ENCODE measurements around the gene ACAP3.

The ACAP3 gene

DNA sequence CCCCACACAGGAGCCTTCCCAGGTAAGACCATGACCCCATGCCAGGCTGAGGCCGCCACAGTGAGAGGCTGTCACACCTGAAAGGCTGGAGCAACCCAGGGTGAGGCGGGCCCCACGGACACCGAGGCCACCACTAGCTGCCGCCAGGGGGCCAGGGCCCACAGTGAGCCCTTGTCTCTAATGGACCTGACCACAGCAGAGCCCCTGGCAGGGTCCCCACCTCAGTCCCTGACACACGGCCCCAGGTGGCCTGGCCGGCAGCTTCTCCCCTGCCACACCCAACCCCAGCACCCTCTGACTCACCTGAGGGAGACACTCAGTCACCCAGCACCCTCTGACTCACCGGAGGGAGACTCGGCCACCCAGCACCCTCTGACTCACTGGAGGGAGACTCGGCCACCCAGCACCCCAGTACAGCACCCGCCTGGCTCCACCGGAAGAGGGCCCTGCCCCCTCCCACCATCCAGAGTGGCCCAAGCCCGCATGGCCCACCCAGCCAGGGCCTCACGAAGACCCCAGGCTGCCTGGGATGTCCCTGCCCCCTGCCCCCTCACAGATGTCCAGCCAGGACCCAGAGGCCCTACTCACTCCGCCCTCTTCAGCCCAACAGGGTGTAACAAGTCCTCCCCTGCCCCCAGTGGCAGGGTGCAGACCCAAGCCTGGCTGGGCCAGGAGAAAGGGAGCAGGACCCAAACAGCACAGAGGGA lies 37.1 kb upstream of the ACAP3 start:
- H3K4me3 ChIP-seq (ENCODE audit: low read depth, low read length): no peak overlapping the region

DNA sequence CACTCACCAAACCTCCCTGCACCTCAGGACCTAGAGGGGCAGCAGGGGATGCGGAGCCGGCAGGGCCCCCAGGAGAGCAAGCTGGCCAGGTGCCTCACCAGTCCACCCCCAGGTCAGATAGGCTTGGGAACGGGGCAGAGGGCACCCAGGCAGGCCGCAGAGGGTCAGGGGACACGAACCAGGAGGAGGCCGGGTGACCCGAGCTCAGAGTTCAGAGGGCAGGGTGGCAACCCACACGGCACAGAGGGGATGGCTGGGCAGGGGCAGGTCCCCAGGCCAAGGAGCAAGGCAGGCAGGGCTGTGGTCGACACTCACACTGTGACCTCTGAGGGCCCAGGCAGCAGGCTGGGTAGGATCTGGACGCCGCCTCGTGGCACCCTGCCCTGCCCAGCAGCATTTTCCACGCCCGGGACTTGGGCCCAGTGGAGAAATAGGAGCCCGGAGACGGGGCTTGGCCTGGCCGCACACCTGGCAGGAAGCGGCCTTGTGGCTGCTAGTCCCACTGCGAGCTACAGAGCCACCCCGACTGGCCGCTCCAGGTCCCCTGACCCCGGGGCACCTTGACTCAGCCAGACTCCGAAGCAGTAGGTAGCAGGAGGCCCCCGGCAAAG lies 36.2 kb upstream of the ACAP3 start:
- H3K4me3 ChIP-seq (ENCODE audit: low read depth, low read length): no peak overlapping the region

DNA sequence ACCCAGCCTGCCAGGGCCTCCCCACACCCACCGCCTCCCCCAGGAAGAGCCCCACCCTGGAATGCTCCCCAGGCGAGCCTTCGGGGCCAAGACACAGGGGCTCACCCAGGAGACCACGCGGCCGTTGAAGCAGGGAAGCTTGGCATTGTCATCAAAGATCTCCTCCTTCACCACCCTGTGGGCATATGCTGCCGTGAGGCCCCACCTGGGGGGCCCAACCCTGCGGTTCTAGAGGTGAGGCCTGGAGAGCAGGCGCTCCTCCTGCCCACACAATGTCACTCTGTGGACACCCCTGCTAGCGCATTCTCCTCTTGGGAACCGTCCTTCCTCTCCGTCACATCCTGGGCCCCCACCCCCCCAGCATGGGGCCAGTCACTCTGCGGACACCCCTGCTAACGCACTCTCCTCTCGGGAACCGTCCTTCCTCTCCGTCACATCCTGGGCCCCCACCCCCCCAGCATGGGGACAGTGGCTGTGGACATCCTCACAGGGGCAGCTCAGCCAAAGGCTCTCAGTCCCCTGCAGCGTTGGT lies 34.9 kb upstream of the ACAP3 start:
- H3K4me3 ChIP-seq (ENCODE audit: low read depth, low read length): no peak overlapping the region

GRCh38 chr1:1342061-1342562 lies 34.4 kb upstream of the ACAP3 start:
- no peak overlapping the region for H3K4me3 ChIP-seq (ENCODE audit: low read depth, low read length)

GRCh38 chr1:1341549-1342021 lies 33.9 kb upstream of the ACAP3 start:
- H3K4me3 ChIP-seq (ENCODE audit: low read depth, low read length): no peak overlapping the region

DNA sequence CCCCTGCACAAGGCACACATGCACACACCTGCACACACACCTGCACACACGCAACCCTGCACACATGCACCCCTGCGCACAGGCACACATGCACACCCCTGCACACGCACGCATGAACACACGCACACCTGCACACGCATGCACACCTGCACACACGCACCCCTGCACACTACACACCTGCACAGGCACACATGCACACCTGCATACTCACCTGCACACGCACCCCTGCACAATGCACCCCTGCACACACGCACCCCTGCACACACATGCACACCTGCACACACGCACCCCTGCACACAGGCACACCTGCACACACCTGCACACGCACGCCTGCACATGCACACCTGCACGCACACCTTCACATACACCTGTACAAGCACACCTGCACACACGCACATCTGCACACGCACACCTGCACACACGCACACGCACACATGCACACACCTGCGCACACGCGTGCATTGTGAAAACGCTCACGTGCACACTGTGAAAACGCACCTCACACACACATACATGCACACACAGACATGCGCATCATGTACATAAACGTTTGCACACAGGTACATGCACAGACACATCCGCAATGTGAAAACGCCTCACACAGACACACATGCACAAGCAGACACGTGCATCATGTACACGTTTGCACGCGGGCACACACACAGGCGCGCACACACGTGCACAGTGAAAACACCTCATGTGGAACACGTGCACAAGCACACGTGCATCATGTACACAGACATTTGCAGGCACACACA lies 33.2 kb upstream of the ACAP3 start:
- H3K4me3 ChIP-seq (ENCODE audit: low read depth, low read length): no peak overlapping the region

- H3K4me3 ChIP-seq (ENCODE audit: low read depth, low read length): no peak overlapping the region
These were observed 32.5 kb upstream of the ACAP3 start for GRCh38 chr1:1340185-1340584.

DNA sequence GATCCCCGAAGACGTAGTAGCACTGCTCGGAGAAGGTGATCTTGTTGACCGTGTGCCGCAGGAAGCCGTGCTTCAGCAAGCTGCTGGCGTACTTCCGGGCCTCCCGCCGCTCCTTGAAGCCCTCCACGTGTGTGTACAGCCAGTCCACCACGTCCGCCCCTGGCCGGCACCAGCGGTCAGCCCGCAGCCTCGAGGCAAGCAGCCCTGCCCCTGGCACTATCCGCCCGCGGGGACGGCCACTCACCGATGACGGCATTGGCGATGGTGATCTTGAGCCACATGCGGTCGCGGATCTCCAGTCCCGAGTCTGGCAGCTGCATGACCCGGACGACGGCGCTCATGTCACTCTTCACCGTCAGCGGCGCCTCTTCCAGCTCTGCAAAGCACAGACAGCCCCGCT lies 30.5 kb upstream of the ACAP3 start:
- H3K4me3 ChIP-seq (ENCODE audit: low read depth, low read length): no peak overlapping the region

- no peak overlapping the region for H3K4me3 ChIP-seq (ENCODE audit: low read depth, low read length)
These were observed 30.0 kb upstream of the ACAP3 start for GRCh38 chr1:1337793-1338147.

DNA sequence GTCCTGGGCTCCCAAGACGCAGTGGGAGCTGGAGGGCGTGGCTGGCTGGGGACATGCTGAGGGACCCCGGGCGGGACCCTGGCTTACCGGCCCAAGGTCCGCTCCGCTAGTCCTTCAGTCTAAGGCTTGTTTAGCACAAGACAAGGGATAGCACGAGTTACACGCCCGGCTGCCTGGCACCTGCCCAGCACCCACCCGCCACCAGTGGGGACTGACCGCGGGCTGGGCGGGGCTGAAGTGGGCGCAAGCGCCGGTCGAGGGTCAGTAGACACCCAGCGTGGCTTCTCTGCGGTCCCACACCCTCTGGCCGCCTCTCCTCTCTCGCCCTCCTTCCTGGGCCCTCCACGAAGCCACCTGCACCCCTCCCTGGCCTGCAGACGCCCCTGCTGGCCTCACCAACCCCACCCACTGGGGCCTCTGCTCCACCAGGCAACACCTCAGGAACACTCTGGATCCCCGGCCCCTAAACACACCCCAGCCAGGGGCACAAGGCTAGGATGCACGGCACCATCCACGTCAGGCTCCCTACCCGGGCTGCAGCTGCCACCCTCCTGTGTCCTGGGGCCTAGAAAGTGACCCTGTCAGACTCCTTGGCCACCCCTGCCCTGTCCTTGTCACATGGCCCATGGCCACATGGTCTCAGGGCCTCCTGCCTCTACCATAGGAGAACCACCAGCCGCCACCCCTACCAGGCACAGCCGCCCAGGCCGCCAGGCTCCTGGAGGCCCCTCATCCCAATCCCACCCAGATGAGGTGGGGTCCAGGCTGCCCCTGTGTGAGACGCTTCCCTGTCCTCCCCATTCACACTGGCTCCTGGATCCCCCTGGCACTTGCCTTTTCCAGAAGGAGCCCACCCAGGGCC lies 29.4 kb upstream of the ACAP3 start:
- no peak overlapping the region for H3K4me3 ChIP-seq (ENCODE audit: low read depth, low read length)

DNA sequence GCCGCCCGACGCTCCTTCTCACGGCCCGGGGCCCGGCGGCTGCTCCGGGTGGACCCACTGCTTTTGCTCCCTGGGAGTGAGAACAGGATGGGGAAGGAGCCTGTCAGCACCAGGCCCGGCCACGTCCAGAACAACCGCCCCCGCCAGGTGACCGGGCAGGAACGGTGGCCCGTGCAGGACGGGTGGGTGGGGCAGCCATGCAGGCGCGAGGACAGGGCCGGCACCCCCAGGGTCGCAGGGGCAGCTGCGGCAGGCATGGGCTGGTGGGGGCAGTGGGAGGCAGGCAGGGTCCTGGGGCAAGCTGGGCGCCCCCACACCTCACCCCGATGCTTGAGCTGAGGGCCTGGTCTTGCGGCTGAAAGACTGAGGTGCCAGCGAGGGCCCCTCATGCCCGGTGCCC lies 28.7 kb upstream of the ACAP3 start:
- H3K4me3 ChIP-seq (ENCODE audit: low read depth, low read length): no peak overlapping the region

- H3K4me3 ChIP-seq (ENCODE audit: low read depth, low read length): no peak overlapping the region
These were observed 28.1 kb upstream of the ACAP3 start for GRCh38 chr1:1335792-1336248.

GRCh38 chr1:1335283-1335682 lies 27.6 kb upstream of the ACAP3 start:
- no peak overlapping the region for H3K4me3 ChIP-seq (ENCODE audit: low read depth, low read length)

DNA sequence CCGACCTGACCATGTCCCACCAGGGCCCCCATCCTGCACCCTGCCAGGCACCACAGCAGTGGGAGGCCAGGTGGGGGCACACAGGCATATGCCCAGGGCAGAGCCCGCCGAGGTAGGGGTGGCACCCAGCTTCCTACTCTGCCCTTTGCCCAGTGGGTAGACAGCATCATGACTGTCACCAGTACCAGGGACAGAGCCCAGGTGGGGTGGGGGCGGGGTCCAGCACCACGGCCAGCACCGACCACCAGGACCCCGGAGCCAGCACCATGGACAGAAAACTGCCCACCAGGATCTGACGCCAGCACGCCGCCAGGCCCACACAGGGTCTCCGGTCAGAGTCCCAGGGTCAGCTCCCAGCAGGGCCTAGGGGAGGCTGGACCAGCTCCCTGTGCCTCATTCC lies 27.1 kb upstream of the ACAP3 start:
- H3K4me3 ChIP-seq (ENCODE audit: low read depth, low read length): no peak overlapping the region

GRCh38 chr1:1333551-1334241 lies 26.0 kb upstream of the ACAP3 start:
- H3K4me3 ChIP-seq (ENCODE audit: low read depth, low read length): no peak overlapping the region

GRCh38 chr1:1332774-1333480 lies 25.2 kb upstream of the ACAP3 start:
- no peak overlapping the region for H3K4me3 ChIP-seq (ENCODE audit: low read depth, low read length)

DNA sequence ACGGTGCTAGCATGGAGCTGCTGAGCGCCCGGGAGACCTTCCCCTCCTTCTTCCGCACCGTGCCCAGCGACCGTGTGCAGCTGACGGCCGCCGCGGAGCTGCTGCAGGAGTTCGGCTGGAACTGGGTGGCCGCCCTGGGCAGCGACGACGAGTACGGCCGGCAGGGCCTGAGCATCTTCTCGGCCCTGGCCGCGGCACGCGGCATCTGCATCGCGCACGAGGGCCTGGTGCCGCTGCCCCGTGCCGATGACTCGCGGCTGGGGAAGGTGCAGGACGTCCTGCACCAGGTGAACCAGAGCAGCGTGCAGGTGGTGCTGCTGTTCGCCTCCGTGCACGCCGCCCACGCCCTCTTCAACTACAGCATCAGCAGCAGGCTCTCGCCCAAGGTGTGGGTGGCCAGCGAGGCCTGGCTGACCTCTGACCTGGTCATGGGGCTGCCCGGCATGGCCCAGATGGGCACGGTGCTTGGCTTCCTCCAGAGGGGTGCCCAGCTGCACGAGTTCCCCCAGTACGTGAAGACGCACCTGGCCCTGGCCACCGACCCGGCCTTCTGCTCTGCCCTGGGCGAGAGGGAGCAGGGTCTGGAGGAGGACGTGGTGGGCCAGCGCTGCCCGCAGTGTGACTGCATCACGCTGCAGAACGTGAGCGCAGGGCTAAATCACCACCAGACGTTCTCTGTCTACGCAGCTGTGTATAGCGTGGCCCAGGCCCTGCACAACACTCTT lies 24.5 kb upstream of the ACAP3 start:
- H3K4me3 ChIP-seq (ENCODE audit: low read depth, low read length): no peak overlapping the region

- H3K4me3 ChIP-seq (ENCODE audit: low read depth, low read length): no peak within 1 kb of the TSS
These were observed 23.6 kb upstream of the ACAP3 start, which contains the start of gene TAS1R3 for GRCh38 chr1:1331068-1331965. TSS of gene TAS1R3 (plus strand) at chr1:1331280. CDS start at chr1:1331346, 66 bp downstream.

Measured in iPS-11a (cell line).